ENCODE results near the gene RANBP10.
"Not testable (repeated sequence)": the region's sequence is repeated elsewhere in the genome, so short reads cannot be mapped to it uniquely, and the experiment has no call there.

RANBP10 gene

DNA sequence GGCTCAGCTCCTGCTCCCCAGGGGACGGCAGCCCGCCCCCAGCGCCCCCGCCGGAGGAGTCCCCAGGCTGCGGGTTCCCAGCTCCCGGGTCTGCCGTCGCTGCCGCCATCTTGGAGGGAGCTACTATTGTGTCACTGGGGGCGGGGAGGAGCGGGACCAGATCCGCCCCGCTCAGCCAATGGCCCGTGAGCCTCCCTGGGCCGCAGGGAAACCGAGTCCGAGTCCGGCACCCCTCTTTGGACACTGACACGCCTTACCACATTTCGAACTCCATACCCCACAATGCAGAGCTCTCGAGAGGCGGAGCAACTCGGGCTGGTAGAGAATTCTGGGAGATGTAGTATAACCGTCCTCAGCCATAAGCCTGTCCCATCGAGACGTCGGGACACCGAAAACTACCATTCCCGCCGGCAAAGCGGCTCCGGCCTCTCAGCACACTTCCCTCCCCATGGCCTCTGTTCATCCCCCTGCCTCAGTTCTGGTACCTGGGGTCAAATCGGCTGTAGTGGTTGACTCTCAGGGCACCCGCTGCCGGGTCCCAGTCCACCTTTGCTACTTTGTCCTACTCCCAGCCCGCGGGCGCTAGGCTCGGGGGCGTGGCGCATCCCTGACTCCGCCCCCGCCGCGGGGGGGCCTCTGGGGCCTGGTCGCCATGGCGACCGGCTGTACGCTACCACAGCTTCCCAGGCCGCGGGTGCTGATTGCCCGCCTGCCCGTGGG lies at the start of gene RANBP10, which contains the start of gene TSNAXIP1:
Gene RANBP10 (minus strand): TSS at position 133 of the 720 bp plus-strand sequence. CDS start 24 bp downstream, at position 109.
Gene TSNAXIP1 (plus strand): TSS at position 462 of the 720 bp plus-strand sequence. CDS start 261 bp downstream, outside the sequence.
- peak; percentile 99 for DNase-seq (ENCODE audit: low spot score)

DNA sequence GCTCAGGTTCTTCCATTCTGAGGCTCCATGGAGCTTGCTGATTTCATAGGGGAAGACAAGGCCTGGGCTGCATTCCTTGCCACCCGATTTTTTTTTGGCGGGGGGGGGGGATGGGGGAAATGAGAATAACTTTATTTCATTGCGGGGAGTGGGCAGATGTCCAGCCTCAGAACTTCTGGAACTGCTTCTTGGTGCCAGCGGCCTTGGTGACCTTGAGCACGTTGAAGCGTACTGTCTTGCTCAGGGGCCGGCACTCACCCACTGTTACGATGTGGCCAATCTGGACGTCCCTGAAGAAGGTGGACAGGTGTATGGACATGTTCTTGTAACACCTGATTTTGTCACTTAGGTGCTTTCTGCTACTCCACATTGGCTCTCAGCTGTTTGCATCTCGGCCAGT lies 49.4 kb upstream of the RANBP10 start:
- no peak for DNase-seq (ENCODE audit: low spot score)

DNA sequence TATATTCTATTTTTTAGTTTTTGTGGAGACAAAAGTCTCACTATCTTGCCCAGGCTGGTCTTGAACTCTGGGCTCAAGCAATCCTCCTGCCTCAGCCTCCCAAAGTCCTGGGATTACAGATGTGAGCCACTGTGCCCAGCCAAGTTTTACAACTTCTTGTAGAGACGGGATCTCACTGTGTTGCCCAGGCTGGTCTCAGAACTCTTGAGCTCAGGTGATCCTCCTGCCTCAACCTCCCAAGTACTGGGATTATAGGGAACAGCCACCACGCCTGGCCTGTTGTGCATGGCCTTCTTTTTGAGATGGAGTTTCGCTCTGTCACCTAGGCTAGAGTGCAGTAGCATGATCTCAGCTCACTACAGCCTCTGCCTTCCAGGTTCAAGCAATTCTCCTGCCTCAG lies 47.3 kb upstream of the RANBP10 start:
- DNase-seq (ENCODE audit: low spot score), result no peak

DNA sequence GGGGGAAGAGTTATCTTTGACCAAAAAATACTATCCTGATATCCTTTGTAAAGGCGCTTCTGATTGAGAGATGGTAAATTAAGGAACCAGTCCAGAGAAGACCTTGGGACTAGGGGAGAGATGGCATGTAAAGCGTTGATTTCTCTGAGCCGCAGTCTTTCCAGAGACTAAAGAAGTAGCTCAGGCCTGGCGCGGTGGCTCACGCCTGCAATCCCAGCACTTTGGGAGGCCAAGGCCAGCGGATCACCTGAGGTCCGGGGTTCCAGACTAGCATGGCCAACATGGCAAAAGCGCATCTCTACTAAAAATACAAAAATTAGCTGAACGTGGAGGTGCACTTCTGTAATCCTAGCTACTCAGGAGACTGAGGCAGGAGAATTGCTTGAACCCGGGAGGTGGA lies 41.8 kb upstream of the RANBP10 start:
- no peak for DNase-seq (ENCODE audit: low spot score)

DNA sequence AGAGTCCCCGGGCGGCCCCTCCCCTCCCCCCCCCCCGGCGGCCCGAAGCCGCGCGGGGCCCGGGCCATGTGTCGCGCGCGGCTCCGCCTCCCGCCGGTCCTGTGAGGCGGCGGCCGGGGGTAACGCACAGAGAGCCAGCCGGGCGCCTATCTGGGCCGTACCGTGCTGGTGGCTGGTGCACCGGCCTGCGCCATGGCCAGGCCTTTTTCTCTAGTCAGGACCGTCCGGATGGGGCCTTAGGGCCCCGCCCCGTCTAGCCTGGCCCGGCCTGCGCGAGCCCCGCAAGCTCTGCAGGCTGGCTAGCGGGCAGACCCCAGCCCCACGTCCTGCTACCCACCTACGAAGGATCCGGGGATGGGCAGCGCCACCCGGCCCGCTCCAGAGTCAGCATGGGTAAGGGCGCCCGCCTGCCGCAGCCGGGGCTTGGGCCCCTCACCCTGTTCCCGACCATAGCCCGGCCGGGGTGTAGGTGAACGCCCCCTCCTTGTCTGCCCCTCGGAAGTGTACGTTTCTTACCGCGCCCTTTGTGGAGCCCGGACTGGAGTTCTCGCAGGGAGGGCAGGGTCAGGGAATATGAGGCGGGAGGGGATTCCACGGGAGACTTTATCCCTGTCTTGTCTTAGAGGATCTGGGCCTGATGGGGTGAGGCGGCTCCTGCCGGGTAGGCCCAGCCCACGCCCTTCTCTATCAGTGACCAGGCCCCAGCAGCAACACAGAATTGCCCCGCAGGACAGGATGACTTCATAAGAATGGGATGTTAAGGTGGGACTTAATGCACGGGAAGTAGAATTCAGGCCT lies 40.9 kb upstream of the RANBP10 start, which contains the start of gene CENPT:
Gene CENPT (minus strand): TSS at position 630 of the 798 bp plus-strand sequence. CDS start 13,834 bp downstream, outside the sequence.
- DNase-seq (ENCODE audit: low spot score), result peak; percentile 74

DNA sequence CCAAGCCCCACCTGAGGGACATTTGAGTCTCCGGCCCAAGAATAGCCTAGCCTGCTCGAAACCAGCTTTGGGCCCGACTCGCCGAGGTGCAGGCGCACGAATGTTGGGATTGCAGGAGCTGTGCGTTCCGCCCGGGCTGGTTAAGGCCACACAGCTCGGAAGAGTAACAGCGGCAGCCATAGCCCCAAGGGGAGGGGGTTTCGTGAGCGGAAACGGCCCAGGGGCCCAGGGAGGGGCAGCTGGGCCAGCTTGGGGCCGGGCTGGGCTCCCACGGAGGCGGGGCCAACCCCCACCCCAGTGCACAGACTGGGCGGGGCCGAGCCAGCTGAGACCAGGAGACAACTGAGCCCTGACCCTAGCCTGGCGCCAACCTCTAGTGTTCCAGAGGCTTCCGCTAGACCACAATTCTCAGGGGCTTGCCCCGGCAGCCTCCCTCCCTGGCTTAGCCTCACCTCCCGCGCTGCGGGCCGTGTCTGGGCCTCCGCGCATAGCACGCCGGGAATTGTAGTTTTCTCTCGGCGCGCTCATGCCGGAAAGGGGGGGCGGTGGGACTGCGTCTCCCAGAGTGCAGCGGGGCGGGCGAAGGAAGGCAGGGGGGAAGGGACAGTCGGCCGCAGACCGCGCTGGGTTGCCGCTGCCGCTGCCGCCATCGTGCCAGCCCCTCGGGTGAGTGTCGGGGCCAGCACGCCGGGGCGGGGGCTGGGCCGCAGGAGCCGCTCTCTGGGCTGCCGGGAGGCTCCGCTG lies 40.1 kb upstream of the RANBP10 start, which contains the start of gene NUTF2:
Gene NUTF2 (plus strand): TSS at position 614 of the 744 bp plus-strand sequence. CDS start 18,198 bp downstream, outside the sequence.
- peak; percentile 96 for DNase-seq (ENCODE audit: low spot score)

DNA sequence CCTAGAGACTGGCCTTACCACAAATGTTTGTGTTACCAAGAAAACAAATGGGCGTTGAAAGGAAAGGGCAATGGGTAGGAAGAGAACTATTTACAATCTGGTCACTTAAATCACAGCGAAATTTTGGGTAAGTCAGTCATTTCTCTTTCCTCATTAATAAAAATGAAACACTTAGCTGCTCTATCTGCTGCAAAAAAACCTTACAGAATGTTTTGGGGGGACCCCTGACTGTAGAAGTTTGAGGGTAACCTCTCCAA lies 39.6 kb upstream of the RANBP10 start:
- no peak for DNase-seq (ENCODE audit: low spot score)

DNA sequence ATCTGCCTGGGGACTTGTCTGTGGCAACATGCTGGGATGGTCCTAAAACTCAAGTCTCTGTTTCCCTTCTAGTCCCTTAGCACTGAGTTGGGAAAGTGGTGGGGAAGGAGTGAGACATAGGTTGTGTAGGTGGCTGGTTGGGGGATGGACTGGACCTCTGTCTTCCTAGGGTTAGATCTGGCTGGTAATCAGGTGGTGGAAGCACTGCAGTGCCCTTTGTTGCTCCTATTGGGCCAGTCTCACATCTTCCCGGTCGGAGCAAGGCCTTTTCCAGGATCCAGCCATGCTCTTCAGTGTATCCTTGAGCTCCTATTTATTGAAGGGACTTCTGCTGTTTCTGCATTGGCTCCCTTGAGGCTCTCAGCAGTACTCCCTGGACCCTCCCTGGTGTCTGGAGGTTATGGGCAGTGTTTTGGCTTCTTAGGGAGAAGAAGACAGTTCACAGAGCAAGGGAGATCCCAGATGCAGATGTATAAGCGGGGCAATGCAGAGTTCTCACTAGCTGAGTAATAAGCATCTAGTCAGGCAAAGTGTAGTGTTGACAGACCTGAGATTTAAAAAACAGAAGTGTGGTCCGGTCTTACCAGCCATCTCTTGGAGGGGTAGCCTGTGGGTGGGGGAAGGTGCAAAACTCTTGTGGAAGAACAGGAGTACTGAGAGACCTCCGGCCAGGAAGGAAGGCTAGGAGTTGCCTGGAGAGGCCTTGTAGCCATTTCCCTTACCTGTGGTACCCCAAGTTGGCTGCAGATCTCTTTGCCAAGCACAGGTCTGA lies 39.1 kb upstream of the RANBP10 start:
- no peak for DNase-seq (ENCODE audit: low spot score)

DNA sequence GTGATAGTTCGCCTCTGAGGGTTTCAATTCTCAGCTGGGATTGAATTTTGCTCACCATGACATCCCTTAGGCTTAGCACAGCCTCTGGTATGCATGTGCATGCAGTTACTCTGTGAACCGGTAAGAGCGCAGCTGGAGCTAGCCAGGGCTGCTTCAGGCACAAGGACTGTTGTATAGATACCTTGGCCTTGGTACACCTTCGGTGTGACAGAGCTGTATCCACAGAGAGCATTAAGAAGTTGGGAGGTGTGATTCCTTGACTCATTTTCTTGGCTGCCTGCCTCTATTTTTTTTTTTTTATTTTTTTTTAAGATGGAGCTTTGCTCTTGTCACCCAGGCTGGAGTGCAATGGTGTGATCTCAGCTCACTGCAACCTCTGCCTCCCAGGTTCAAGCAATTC lies 38.1 kb upstream of the RANBP10 start:
- DNase-seq (ENCODE audit: low spot score), result peak; percentile 37

DNA sequence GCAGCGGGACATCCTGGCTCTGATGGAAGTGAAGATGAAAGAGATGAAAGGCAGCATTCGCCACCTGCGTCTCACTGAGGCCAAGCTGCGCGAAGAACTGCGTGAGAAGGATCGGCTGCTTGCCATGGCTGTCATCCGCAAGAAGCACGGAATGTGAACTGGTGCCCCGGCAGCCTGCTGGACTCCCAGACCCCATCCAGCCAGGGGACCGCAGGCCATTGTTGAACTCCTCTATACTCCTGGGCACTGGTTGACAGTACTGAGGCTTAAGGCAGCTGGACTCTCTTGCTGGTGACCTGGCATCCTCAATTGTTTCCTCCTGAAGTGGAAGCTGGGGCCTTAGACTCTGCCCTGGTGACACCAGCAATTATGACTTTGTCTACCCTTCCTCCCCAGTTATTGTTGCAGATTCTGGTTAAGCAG lies 37.0 kb upstream of the RANBP10 start:
- DNase-seq (ENCODE audit: low spot score), result peak; percentile 15

DNA sequence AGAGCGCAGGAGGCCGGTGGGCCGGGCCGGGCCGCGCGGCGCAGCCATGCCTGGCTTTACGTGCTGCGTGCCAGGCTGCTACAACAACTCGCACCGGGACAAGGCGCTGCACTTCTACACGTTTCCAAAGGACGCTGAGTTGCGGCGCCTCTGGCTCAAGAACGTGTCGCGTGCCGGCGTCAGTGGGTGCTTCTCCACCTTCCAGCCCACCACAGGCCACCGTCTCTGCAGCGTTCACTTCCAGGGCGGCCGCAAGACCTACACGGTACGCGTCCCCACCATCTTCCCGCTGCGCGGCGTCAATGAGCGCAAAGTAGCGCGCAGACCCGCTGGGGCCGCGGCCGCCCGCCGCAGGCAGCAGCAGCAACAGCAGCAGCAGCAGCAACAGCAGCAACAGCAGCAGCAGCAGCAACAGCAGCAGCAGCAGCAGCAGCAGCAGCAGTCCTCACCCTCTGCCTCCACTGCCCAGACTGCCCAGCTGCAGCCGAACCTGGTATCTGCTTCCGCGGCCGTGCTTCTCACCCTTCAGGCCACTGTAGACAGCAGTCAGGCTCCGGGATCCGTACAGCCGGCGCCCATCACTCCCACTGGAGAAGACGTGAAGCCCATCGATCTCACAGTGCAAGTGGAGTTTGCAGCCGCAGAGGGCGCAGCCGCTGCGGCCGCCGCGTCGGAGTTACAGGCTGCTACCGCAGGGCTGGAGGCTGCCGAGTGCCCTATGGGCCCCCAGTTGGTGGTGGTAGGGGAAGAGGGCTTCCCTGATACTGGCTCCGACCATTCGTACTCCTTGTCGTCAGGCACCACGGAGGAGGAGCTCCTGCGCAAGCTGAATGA lies 36.4 kb upstream of the RANBP10 start:
- DNase-seq (ENCODE audit: low spot score), result peak; percentile 38

DNA sequence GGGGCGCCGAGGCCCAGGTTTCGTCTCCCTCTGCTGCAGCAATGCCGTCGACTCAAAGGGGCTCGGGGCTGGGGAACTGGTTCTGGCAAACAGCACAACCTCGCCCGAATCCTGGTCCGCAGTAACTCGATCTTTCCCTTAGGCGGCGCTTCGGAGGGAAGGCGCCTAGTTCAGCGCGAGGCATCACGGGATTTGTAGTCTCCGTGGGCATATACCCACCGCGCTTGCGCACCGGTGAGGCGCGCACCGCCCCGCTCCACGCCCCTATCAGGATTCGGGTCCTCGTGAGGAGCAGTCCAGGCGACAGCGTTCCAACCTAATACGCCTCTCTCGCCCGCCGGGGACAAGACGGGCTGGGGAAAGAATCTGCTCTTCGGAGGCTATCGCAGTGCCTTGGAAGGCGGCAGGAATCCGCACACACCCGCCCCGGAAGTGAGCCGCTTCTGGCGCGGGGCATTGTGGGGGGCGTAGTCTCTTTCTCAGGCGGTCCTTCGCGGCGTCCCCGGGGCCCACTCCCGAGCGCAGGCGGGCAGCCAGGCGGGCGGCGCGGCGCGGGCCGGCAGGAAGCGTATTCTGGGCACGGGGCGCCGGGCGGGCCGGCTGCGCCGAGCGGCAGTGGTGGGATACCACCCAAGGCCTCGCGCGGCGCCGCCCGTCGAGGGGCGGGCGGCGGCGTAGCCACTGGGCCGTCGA lies 35.6 kb upstream of the RANBP10 start, which contains the start of gene THAP11:
Gene THAP11 (plus strand): TSS at position 505 of the 693 bp plus-strand sequence. CDS start 235 bp downstream, outside the sequence.
- peak; percentile 95 for DNase-seq (ENCODE audit: low spot score)

DNA sequence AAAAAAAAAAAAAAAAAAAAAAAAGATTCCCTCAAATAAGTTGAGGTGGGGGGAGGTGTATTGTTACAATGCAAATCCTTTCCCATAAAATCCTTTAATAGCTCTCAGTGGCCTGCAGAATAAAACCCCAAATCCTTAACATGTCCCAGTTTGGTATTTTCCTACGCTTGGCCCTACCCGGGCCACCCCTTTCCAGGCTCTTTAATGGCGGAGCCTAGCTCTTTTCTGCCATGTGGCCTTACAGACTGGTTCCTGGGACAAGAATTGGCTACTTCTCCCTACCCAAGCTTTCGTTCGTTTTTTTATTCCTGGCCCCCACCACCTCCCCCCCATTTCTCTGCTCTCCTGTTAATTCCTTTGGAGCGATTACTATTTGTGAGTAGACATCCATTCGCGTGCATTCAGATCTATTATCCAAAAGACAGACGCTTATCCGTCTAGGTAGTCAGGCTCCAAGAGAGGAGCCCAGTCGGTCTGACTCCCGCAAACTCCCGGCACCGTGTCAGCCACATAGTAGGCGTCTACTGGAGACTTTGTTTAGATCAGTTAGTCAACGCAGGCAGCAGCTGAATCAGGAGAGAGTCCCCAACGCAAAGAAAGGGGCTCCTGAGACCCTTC lies 34.9 kb upstream of the RANBP10 start:
- no peak for DNase-seq (ENCODE audit: low spot score)

DNA sequence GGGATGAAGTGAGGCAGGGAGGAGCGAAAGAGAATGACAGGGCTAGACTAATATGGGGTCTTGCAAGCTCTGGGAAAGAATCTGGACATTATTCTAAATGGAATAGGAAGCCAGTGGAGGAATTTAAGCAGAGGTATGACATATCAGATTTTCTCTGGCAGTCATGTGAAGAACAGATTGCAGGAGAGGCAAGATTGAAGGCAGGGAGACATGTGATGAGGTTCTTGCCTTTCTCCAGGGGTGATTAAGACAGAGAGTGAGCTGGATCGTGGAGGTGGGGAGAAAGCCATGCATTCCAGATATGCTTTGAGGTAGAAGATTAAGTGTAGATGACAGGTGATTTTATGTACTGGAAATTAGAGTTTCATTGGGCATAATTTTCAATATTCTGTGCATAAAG lies 31.5 kb upstream of the RANBP10 start:
- DNase-seq (ENCODE audit: low spot score), result no peak

DNA sequence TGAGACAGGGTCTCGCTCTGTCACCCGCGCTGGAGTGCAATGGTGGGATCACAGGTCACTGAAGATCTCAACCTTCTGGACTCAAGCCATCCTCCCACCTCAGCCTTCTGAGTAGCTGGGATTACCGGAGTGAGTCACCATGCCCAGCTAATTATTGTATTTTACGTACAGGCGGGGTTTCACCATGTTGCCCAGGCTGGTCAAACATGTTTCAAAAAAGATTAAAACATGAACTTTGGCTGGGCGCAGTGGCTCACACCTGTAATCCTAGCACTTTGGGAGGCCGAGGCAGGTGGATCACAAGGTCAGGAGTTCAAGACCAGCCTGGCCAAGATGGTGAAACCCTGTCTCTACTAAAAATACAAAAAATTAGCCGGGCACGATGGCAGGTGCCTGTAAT lies 30.8 kb upstream of the RANBP10 start:
- DNase-seq (ENCODE audit: low spot score), result not testable (repeated sequence)

DNA sequence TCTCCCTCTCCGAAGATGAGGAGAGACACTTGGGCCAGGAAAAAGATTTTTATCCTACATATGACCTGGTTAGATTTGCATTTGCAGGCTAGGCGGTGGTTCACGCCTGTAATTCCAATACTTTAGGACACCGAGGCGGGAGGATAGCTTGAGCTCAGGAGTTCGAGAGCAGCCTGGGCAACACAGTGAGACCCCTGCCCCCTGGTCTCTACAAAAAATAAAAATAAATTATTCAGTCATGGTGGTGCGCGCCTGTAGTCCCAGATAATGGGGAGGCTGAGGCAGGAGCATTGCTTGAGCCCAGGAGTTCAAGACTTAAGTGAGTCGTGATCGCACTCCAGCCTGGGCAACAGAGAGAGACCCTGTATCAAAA lies 27.9 kb upstream of the RANBP10 start:
- no peak for DNase-seq (ENCODE audit: low spot score)

DNA sequence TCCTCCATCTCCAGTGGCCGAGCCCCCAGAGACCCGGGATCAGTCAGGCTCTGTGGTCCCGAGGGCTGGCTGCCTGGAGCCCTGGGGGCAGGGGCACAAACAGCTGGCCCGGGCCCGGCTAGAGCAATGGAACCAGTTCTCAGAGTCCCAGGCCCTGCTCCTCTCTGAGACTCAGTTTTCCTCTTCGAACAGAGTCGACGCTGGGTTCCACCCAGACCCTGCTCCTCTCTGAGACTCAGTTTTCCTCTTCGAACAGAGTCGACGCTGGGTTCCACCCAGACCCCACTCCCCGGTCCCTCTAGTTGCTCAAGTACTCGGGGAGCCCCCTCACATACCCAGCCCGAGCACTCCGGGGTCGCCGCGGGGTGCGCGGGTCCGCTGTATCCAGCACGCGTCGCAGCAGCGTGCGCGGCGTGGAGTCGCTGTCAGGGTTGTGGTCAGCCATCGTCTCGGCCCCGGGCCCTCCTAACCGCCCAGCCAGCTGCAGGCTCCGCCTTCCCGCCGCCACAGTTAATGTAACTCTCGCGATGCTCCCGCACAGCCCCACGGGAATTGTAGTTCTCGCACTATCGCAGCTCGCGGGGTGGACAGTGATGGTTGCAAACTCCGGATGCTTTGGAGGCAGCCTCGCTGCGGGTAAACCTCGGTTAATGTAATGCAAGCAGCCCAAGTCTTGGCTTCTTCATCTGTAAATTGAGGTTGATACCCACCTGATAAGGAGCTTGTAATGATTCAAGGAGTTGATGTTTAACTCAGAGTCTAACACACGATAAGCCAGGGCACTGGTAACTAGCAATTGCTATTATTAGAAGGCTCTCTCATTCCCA lies 27.3 kb upstream of the RANBP10 start:
- peak; percentile 96 for DNase-seq (ENCODE audit: low spot score)

DNA sequence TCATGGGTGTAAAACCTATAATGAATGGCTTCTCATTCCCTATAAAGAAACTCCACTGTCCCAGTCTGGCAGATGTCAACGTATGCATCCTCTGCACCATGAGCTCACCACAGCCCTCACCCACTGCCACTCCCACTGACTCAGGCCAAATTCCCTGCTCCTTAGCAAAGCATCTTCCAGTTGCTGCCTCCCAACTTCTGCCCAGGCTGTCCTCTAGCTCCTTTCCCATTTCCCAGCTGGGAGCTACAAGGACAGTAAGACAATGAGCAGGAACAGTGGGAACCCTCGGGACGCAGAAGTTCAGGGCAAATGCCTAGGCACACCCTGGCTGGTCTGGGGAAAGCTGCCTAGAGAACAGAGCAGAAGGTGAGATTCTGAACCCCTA lies 26.7 kb upstream of the RANBP10 start:
- peak; percentile 83 for DNase-seq (ENCODE audit: low spot score)

DNA sequence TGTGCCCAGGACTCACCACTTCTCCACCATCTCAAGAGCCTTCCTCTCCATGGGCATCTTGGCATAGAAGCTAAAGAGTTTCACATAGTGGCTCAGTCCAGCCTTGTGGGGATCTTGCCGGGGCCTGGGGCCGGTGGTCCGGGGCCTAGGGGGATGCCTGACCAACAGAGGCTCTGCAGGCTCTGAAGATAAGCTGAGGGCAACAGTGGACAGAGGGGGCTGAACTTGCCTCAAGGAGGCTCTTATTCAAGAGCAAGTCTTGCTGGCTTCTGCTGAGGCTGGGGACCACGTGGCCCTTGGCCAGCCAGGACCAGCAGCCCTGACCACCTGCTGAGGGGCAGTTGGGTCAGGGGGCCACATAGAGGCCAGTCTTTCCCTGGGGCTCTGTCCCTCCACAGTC lies 22.3 kb upstream of the RANBP10 start:
- DNase-seq (ENCODE audit: low spot score), result no peak

All from GM03348 (cell line).